GM18499 (cell line): ENCODE data around the gene OR2AG1.
A peak's percentile ranks its signal among the peaks of the same experiment; 100 is the strongest.
"Not testable (repeated sequence)": the region's sequence is repeated elsewhere in the genome, so short reads cannot be mapped to it uniquely, and the experiment has no call there.

Source experiments
- ATAC-seq: cut with Tn5 transposase; IDR thresholded peaks from one replicate; pipeline ENCODE4 v1.9.1; 2021; ENCODE audit warnings: moderate number of reproducible peaks; ENCODE audit not compliant: insufficient read depth, unreplicated experiment

The OR2AG1 gene

GRCh38 chr11:6778518-6778917, 4.3 kb upstream of the OR2AG1 start:
- no peak for ATAC-seq

- ATAC-seq = no peak
These were observed 2.0 kb upstream of the OR2AG1 start for GRCh38 chr11:6780829-6781228.

- no peak for ATAC-seq
These were observed 7.7 kb downstream of the OR2AG1 start for GRCh38 chr11:6790546-6790945.

- no peak for ATAC-seq
These were observed 11.8 kb downstream of the OR2AG1 start for GRCh38 chr11:6794639-6795038.

GRCh38 chr11:6799402-6799801, 16.6 kb downstream of the OR2AG1 start, which contains the start of gene OR6A2:
Gene OR6A2 (minus strand): TSS chr11:6799689. CDS start chr11:6795708, 3,981 bp downstream.
- no peak for ATAC-seq

GRCh38 chr11:6801075-6801474, 18.3 kb downstream of the OR2AG1 start:
- not testable (repeated sequence) for ATAC-seq

GRCh38 chr11:6812390-6813005, 29.7 kb downstream of the OR2AG1 start:
- ATAC-seq = peak; percentile 85

GRCh38 chr11:6813656-6814055, 30.8 kb downstream of the OR2AG1 start:
- ATAC-seq = no peak

- no peak for ATAC-seq
These were observed 34.9 kb downstream of the OR2AG1 start for GRCh38 chr11:6817694-6818093.

GRCh38 chr11:6818967-6819366, 36.1 kb downstream of the OR2AG1 start:
- no peak for ATAC-seq

GRCh38 chr11:6824136-6824823, 41.5 kb downstream of the OR2AG1 start:
- no peak for ATAC-seq

- no peak for ATAC-seq
These were observed 42.5 kb downstream of the OR2AG1 start for GRCh38 chr11:6825231-6825744.

GRCh38 chr11:6828103-6828502, 45.3 kb downstream of the OR2AG1 start:
- ATAC-seq = no peak

- ATAC-seq = no peak
These were observed 50.5 kb downstream of the OR2AG1 start for GRCh38 chr11:6833356-6833755.

GRCh38 chr11:6834021-6834420, 51.2 kb downstream of the OR2AG1 start:
- ATAC-seq = no peak
